Esophagus muscularis mucosa (tissue), 4 donors: ENCODE results near the gene TPPP.
"Not testable (repeated sequence)": the region's sequence is repeated elsewhere in the genome, so short reads cannot be mapped to it uniquely, and the experiment has no call there.

Source experiments
- CTCF ChIP-seq, 3 experiments: fragments of 200-600 bp in 2 of 3; fragments of 450-650 bp in 1 of 3; sonication (generic) in 2 of 3; IDR thresholded peaks; one replicate each; pipeline ENCODE4 v1.5.1; 2017 to 2019; ENCODE audit warnings: antibody characterized with exemption in 3 of 3, mild to moderate bottlenecking in 2 of 3, moderate library complexity in 1 of 3
- EP300 ChIP-seq: sonication (generic); formaldehyde crosslinking; IDR thresholded peaks from one replicate; pipeline ENCODE4 v1.6.1; 2017; ENCODE audit warnings: antibody characterized with exemption
- POLR2A ChIP-seq: fragments of 450-650 bp; IDR thresholded peaks from one replicate; pipeline ENCODE4 v1.6.1; 2017; ENCODE audit warnings: antibody characterized with exemption, moderate library complexity, mild to moderate bottlenecking, low read depth
- POLR2AphosphoS5 ChIP-seq, 2 donors: sonication (generic); formaldehyde crosslinking; IDR thresholded peaks; one replicate each; pipeline ENCODE4 v1.6.1; 2017; ENCODE audit warnings: antibody characterized with exemption in 2 of 2

GRCh38 chr5:692529-693041, 567 bp downstream of the TPPP start:
- TF ChIP-seq CTCF (IDR thresholded peaks at IDR 0.05); POLR2AphosphoS5 (IDR thresholded peaks at IDR 0.05); POLR2A; EP300: not testable (repeated sequence)
